PC-9 (cell line): ENCODE measurements around the gene TCF3.

ENCODE experiments used
- CTCF ChIP-seq: fragments of 200-600 bp; sonication (generic); conservative IDR thresholded peaks from 2 replicates; pipeline ENCODE4 v1.6.1; 2017; ENCODE audit warnings: mixed run types, antibody characterized with exemption, mild to moderate bottlenecking, moderate library complexity
- EZH2 ChIP-seq: fragments of 200-600 bp; sonication (generic); IDR thresholded peaks from 2 replicates; pipeline ENCODE4 v1.8.0; 2017; ENCODE audit warnings: antibody characterized with exemption, low read depth

GRCh38 chr19:1699998-1700732, 47.8 kb upstream of the TCF3 start:
- TF ChIP-seq CTCF (no peak), EZH2 (no peak)
